ENCODE data around the gene DAP. TPM values are rescaled to one million over a fixed set of nuclear protein-coding genes. Genes with fewer than 3 reads are reported as not detected.
A peak's percentile ranks its signal among the peaks of the same experiment; 100 is the strongest.

The DAP gene
- total RNA-seq, 1 experiment from 2014 or later, result 10.0 TPM

- Histone ChIP-seq H3K9me3 (replicated peaks) (no peaks in the 10 kb centered on the region), H3K36me3 (no peaks in the 10 kb centered on the region), H3K27ac (peak overlapping the region; percentile 33), H3K27me3 (no peaks in the 10 kb centered on the region), H3K4me1 (peaks cover 32% of the 10 kb centered on the region), H3K4me3 (no peak overlapping the region)
- DNase-seq, result peak; percentile 15 to 32
Measured at GRCh38 chr5:10702040-10702629, 58.9 kb downstream of the DAP start.

DNA sequence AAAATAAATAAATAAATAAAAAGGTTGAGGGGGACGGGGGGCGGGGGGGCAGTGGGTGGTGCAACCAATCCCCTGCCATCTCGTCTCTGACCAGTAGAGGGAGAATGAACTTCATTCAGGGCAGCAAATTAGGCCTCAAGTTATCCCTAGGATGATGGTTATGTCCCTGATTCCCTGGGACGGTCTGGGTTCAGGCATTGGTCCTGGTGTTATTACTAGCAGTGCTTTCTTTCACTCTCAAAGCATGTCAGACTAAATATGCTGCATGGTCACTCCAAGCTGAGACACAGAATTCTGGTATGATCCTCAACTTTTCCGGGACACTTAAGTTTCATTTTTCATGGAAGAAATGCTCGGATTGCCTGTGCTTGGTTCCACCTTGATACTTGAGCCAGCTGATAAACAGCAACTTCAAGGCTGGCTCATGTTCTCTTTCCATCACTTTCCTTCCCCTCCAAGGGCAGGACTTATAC lies 59.4 kb downstream of the DAP start:
- Histone ChIP-seq H3K36me3 (no peaks in the 10 kb centered on the region), H3K4me1 (peaks cover 32% of the 10 kb centered on the region), H3K9me3 (replicated peaks) (no peaks in the 10 kb centered on the region), H3K27ac (peak overlapping the region; percentile 33), H3K27me3 (no peaks in the 10 kb centered on the region), H3K4me3 (no peak overlapping the region)
- DNase-seq, result peak; percentile 14 to 54

GRCh38 chr5:10700516-10700915 lies 60.5 kb downstream of the DAP start:
- Histone ChIP-seq H3K4me1 (peaks cover 27% of the 10 kb centered on the region), H3K36me3 (no peaks in the 10 kb centered on the region), H3K9me3 (replicated peaks) (no peaks in the 10 kb centered on the region), H3K4me3 (no peak overlapping the region), H3K27me3 (no peaks in the 10 kb centered on the region), H3K27ac (no peak overlapping the region)
- DNase-seq, result no peak

- Histone ChIP-seq H3K36me3 (no peaks in the 10 kb centered on the region), H3K27me3 (no peaks in the 10 kb centered on the region), H3K4me1 (peaks cover 22% of the 10 kb centered on the region), H3K9me3 (replicated peaks) (no peaks in the 10 kb centered on the region), H3K27ac (no peak overlapping the region), H3K4me3 (no peak overlapping the region)
- peak in 1 of 2 experiments; percentile 4 for DNase-seq
Measured at GRCh38 chr5:10699987-10700386, 61.0 kb downstream of the DAP start.

- Histone ChIP-seq H3K36me3 (no peaks in the 10 kb centered on the region), H3K9me3 (replicated peaks) (no peaks in the 10 kb centered on the region), H3K27ac (no peak overlapping the region), H3K27me3 (no peaks in the 10 kb centered on the region), H3K4me1 (peaks cover 16% of the 10 kb centered on the region), H3K4me3 (no peak overlapping the region)
- DNase-seq, result no peak
Measured at GRCh38 chr5:10699281-10699874, 61.7 kb downstream of the DAP start.

DNA sequence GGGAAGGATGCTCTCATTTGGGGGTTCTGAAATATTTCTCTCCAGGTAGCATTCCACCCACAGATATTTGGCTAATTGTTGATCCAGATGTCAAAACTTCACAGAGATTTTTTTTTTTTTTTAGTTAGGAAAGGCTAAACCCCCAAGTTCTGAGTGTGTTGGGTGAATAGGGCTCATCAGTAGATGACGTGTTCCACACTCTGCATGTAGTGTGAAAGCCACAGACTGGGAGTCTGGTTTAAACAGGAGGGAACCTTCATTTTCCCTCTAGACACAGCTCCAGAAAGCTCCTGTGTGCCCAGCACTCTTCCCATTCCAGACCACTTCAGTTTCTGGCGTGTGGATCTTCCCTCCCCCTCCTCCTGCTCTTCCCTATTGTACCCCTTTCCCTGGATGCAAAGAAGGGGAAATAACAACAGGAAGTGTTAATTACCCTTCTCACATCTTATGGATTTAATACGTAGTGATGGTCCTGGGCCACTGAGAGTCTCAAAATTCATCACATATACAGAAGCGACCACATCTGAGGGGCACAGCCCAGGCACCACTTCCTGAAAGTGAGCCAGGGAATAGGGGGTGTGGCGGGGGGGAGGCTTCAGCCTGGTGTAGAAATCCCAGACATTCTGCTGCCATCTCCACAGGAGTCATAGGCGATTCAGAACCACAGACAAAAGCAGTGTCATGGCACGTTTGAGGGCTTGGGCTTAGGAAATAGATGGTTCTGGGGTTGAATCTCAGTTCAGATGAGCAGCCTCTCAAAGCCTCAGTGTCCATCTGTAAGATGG lies 65.1 kb downstream of the DAP start:
- H3K4me1 ChIP-seq, result no peaks in the 10 kb centered on the region
- no peaks in the 10 kb centered on the region for H3K36me3 ChIP-seq
- no peaks in the 10 kb centered on the region for H3K27me3 ChIP-seq
- no peak overlapping the region for H3K27ac ChIP-seq
- no peaks in the 10 kb centered on the region for H3K9me3 ChIP-seq (replicated peaks)
- DNase-seq, result no peak
- H3K4me3 ChIP-seq, result no peak overlapping the region

DNA sequence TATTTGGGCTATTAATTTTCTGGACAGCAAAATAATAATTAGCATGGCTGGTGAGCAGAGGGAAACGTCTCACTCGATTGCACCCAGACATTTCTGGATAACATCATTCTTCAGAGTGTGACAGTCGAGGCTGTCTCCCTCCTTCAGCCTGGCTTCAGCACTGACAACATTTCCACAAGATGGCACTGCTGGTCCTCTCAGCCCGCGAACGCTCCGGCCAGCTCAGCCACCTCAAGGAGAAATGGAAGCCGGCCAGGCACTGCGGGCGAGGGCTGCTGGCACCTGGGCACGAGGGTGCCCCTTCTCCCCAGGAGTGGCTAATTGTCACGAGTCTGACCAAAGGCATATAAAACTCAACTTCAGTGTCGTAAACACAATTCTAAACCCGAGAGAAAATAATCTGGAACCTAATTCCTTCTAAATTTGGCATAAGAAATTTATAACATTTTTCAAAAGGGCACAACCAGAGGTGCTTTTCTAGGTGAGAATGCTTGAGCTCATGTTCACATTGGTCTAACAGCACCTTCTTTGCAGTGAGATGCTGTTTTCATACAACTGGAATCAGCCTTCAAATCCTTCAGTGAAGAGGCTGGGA lies 65.9 kb downstream of the DAP start:
- no peaks in the 10 kb centered on the region for H3K4me1 ChIP-seq
- peak; percentile 10 to 32 for DNase-seq

GRCh38 chr5:10691826-10692785 lies 68.9 kb downstream of the DAP start:
- Histone ChIP-seq H3K4me1 (no peaks in the 10 kb centered on the region), H3K36me3 (no peaks in the 10 kb centered on the region), H3K9me3 (replicated peaks) (no peaks in the 10 kb centered on the region), H3K27me3 (no peaks in the 10 kb centered on the region), H3K27ac (peak overlapping the region; percentile 45), H3K4me3 (no peak overlapping the region)
- DNase-seq, result no peak

More for the DNA sequence above, 65.9 kb downstream of the DAP start:
- no peaks in the 10 kb centered on the region for H3K36me3 ChIP-seq
- no peak overlapping the region for H3K4me3 ChIP-seq
- no peak overlapping the region for H3K27ac ChIP-seq
- no peaks in the 10 kb centered on the region for H3K27me3 ChIP-seq
- no peaks in the 10 kb centered on the region for H3K9me3 ChIP-seq (replicated peaks)

- H3K36me3 ChIP-seq, result no peaks in the 10 kb centered on the region
- no peak for DNase-seq
- no peaks in the 10 kb centered on the region for H3K9me3 ChIP-seq (replicated peaks)
- no peak overlapping the region for H3K4me3 ChIP-seq
- H3K27ac ChIP-seq, result no peak overlapping the region
- no peaks in the 10 kb centered on the region for H3K4me1 ChIP-seq
- H3K27me3 ChIP-seq, result no peaks in the 10 kb centered on the region
Measured at GRCh38 chr5:10690460-10691440, 70.3 kb downstream of the DAP start.

GRCh38 chr5:10689391-10690081 lies 71.5 kb downstream of the DAP start:
- Histone ChIP-seq H3K27me3 (no peaks in the 10 kb centered on the region), H3K4me1 (no peaks in the 10 kb centered on the region), H3K27ac (no peak overlapping the region), H3K4me3 (no peak overlapping the region), H3K36me3 (no peaks in the 10 kb centered on the region), H3K9me3 (replicated peaks) (no peaks in the 10 kb centered on the region)
- DNase-seq, result peak in 1 of 2 experiments; percentile 26

DNA sequence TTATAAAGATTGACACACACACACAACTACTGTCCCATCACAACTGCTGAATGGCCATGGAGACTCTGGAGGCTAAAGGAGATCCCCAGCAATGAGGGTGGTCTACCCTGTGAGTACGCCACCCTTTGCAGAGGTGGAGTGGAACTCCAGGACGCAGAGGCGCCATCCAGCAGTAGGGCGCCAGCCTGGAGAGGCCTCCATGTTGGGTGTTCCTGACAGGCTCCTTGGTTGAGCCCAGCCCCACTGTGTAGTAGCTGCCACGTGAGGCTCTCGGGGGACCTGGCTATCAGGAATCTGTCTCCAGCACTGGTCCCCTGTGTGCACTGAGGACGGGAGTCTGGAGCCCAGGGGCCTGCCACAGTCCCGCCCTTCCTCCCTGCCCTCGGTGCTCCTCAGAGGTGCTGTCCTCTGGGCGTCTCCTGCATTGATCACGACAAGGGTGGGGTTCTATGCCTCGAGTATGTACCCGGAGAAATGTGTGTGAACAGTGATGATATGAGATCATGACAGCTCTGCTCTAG lies 72.3 kb downstream of the DAP start:
- Histone ChIP-seq H3K27ac (no peak overlapping the region), H3K9me3 (replicated peaks) (no peaks in the 10 kb centered on the region), H3K4me3 (no peak overlapping the region), H3K36me3 (no peaks in the 10 kb centered on the region), H3K4me1 (no peaks in the 10 kb centered on the region), H3K27me3 (no peaks in the 10 kb centered on the region)
- no peak for DNase-seq

DNA sequence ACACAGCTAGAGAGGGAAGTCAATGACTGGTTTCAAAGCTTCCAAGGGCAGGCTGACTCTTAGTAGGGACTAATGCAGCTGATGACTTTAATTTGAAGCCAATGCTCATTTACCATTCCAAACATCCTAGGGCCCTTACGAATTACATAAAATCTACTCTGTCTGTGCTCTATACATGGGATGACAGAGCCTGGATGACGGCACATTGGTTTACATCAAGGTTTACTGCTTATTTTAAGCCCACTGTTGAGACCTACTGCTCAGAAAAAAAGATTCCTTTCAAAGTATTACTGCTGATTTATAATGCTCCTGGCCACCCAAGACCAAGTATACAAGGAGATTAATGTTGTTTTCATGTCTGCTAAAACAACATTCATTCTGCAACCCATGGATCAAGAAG lies 74.1 kb downstream of the DAP start:
- DNase-seq, result no peak
- H3K9me3 ChIP-seq (replicated peaks), result no peaks in the 10 kb centered on the region
- no peak overlapping the region for H3K4me3 ChIP-seq
- H3K27me3 ChIP-seq, result no peaks in the 10 kb centered on the region
- H3K27ac ChIP-seq, result no peak overlapping the region
- H3K36me3 ChIP-seq, result no peaks in the 10 kb centered on the region
- H3K4me1 ChIP-seq, result no peaks in the 10 kb centered on the region

DNA sequence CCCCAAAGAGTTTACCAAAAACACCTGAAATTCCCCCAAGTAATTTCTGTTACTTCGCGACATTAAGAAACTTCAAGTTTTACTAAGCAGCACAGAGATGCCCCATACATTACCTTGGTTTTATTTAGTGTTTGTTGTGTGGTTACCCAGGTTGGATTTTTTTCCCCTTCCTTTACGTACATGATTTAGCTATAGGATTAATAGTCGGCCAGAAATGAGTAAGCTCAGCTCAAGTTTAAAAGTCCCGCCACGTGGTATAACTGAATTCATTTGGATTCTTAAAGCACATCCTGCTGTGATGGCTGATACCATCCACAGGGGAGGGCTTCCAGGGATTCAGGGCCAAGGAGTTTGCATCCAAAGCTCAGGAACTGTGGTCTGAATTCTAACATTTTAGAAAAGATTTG lies 75.9 kb downstream of the DAP start:
- Histone ChIP-seq H3K36me3 (no peaks in the 10 kb centered on the region), H3K27me3 (no peaks in the 10 kb centered on the region), H3K4me1 (no peaks in the 10 kb centered on the region), H3K4me3 (no peak overlapping the region), H3K27ac (no peak overlapping the region), H3K9me3 (replicated peaks) (no peaks in the 10 kb centered on the region)
- DNase-seq, result no peak
